Panc1 (cell line): Measurements from ENCODE around the gene LIPA. TPM values are rescaled to one million over a fixed set of nuclear protein-coding genes. Genes with fewer than 3 reads are reported as not detected.

Experiments
- ATAC-seq: fragments of 200-7000 bp; cut with Tn5 transposase; 2 replicates; pipeline ENCODE4 v1.9.1; 2020; ENCODE audit warnings: mild to moderate bottlenecking, moderate library complexity
- BruUV-seq: library from RNA; stranded (reverse); fragments of 400-500 nt; replicated peaks from 2 replicates; lab custom pipeline; 2021; lab: Mats Ljungman, UMichigan
- CTCF ChIA-PET: fragments of 300-600 bp; sonication (Branson Sonifier 250); formaldehyde crosslinking; loops from one replicate; lab custom pipeline; 2022; ENCODE audit warnings: antibody characterized with exemption; lab: Charles Lee
- POLR2A ChIA-PET: fragments of 300-600 bp; sonication (Branson Sonifier 250); formaldehyde crosslinking; loops from one replicate; lab custom pipeline; 2022; ENCODE audit warnings: antibody characterized with exemption; lab: Charles Lee
- DNase-seq: peaks from one replicate; pipeline ENCODE4 v3.0.0-alpha.2; 2010; ENCODE audit warnings: low read depth, low spot score
- H3K27ac ChIP-seq: 2 replicates; pipeline ENCODE4 v1.5.1; 2011; ENCODE audit warnings: mild to moderate bottlenecking, low read length, inconsistent platforms
- H3K27me3 ChIP-seq: fragments of 200-500 bp; sonication (Bioruptor generic); 2 replicates; pipeline ENCODE4 v1.6.0; 2014; ENCODE audit warnings: low read length, inconsistent platforms; ENCODE audit not compliant: control insufficient read depth, insufficient read depth
- H3K36me3 ChIP-seq: fragments of 200-500 bp; sonication (Bioruptor generic); 2 replicates; pipeline ENCODE4 v1.5.1; 2014; ENCODE audit warnings: inconsistent platforms, mild to moderate bottlenecking, low read length, moderate library complexity; ENCODE audit not compliant: control insufficient read depth, insufficient read depth
- H3K4me1 ChIP-seq: 2 replicates; pipeline ENCODE4 v1.5.1; 2011; ENCODE audit warnings: inconsistent platforms, mild to moderate bottlenecking, low read length, moderate library complexity; ENCODE audit not compliant: control insufficient read depth, insufficient read depth
- H3K4me3 ChIP-seq, 2 experiments: 2 replicates each; pipeline ENCODE4 v1.5.1; 2011 to 2012; ENCODE audit warnings: low read depth in 2 of 2, low read length in 2 of 2, mild to moderate bottlenecking in 2 of 2, inconsistent platforms in 1 of 2, moderate library complexity in 1 of 2
- H3K9me3 ChIP-seq: fragments of 200-500 bp; sonication (Bioruptor generic); 2 replicates; pipeline ENCODE4 v1.5.1; 2014; ENCODE audit warnings: low read depth, mild to moderate bottlenecking, inconsistent platforms, low read length, moderate library complexity; ENCODE audit not compliant: control insufficient read depth, insufficient read depth
- POLR2AphosphoS5 ChIP-seq: IDR thresholded peaks from 2 replicates; pipeline ENCODE4 v1.6.1; 2012; ENCODE audit warnings: mild to moderate bottlenecking, low read depth, low read length, moderate library complexity
- SIN3A ChIP-seq: IDR thresholded peaks from 2 replicates; pipeline ENCODE4 v1.6.1; 2012; ENCODE audit warnings: low read depth, mild to moderate bottlenecking, low read length, moderate library complexity, borderline replicate concordance; ENCODE audit not compliant: insufficient read depth
- TCF7L2 ChIP-seq: IDR thresholded peaks from 2 replicates; pipeline ENCODE4 v1.6.1; 2011; ENCODE audit warnings: mild to moderate bottlenecking, low read depth, low read length, inconsistent platforms
- in situ Hi-C: cut with HindIII; loops from 2 replicates; pipeline ENCODE4 v1.10.0; 2016; ENCODE audit warnings: low sequenced_read_pairs, low pct_unique_long_range_greater_than_20kb
- intact Hi-C: fragments of 100-400 bp; cut with micrococcal nuclease; formaldehyde crosslinking; loops from one replicate; pipeline ENCODE4 v1.10.0; 2022; ENCODE audit not compliant: unreplicated experiment
- total RNA-seq: library from RNA; stranded (reverse); gene quantifications from one replicate; pipeline ENCODE4 v1.2.1, GENCODE V29; 2021; ENCODE audit not compliant: unreplicated experiment
- TF ChIP-seq, protein P1 (sequence below): fragments of 450-650 bp; IDR thresholded peaks from 2 replicates; pipeline ENCODE4 v1.5.1; 2017; ENCODE audit warnings: mild to moderate bottlenecking
- TF ChIP-seq, protein P2 (sequence below), 2 experiments: IDR thresholded peaks; 2 replicates each; pipeline ENCODE4 v1.6.1; 2011 to 2012; ENCODE audit warnings: low read depth in 2 of 2, control low read depth in 1 of 2, low read length in 1 of 2, mild to moderate bottlenecking in 1 of 2, moderate library complexity in 1 of 2; ENCODE audit not compliant: insufficient read depth in 1 of 2

The LIPA gene
- total RNA-seq, 1 experiment from 2014 or later = 172 TPM

GRCh38 chr10:89226891-89227290, 24.7 kb downstream of the LIPA start:
- Histone ChIP-seq H3K27me3 (no peaks in the 10 kb centered on the region), H3K27ac (no peak overlapping the region), H3K9me3 (no peaks in the 10 kb centered on the region), H3K4me3 (no peak overlapping the region), H3K36me3 (0 out of 2 replicates have a peak, but pooled peaks cover 3% of the 10 kb centered on the region), H3K4me1 (no peaks in the 10 kb centered on the region)
- CTCF ChIA-PET = no interaction called here
- POLR2A ChIA-PET = no interaction called here
- intact Hi-C loops = no loop called here
- TF ChIP-seq, protein P1, sequence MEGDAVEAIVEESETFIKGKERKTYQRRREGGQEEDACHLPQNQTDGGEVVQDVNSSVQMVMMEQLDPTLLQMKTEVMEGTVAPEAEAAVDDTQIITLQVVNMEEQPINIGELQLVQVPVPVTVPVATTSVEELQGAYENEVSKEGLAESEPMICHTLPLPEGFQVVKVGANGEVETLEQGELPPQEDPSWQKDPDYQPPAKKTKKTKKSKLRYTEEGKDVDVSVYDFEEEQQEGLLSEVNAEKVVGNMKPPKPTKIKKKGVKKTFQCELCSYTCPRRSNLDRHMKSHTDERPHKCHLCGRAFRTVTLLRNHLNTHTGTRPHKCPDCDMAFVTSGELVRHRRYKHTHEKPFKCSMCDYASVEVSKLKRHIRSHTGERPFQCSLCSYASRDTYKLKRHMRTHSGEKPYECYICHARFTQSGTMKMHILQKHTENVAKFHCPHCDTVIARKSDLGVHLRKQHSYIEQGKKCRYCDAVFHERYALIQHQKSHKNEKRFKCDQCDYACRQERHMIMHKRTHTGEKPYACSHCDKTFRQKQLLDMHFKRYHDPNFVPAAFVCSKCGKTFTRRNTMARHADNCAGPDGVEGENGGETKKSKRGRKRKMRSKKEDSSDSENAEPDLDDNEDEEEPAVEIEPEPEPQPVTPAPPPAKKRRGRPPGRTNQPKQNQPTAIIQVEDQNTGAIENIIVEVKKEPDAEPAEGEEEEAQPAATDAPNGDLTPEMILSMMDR = no peak
- TF ChIP-seq SIN3A = no peak
- TF ChIP-seq, protein P2, sequence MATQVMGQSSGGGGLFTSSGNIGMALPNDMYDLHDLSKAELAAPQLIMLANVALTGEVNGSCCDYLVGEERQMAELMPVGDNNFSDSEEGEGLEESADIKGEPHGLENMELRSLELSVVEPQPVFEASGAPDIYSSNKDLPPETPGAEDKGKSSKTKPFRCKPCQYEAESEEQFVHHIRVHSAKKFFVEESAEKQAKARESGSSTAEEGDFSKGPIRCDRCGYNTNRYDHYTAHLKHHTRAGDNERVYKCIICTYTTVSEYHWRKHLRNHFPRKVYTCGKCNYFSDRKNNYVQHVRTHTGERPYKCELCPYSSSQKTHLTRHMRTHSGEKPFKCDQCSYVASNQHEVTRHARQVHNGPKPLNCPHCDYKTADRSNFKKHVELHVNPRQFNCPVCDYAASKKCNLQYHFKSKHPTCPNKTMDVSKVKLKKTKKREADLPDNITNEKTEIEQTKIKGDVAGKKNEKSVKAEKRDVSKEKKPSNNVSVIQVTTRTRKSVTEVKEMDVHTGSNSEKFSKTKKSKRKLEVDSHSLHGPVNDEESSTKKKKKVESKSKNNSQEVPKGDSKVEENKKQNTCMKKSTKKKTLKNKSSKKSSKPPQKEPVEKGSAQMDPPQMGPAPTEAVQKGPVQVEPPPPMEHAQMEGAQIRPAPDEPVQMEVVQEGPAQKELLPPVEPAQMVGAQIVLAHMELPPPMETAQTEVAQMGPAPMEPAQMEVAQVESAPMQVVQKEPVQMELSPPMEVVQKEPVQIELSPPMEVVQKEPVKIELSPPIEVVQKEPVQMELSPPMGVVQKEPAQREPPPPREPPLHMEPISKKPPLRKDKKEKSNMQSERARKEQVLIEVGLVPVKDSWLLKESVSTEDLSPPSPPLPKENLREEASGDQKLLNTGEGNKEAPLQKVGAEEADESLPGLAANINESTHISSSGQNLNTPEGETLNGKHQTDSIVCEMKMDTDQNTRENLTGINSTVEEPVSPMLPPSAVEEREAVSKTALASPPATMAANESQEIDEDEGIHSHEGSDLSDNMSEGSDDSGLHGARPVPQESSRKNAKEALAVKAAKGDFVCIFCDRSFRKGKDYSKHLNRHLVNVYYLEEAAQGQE (IDR thresholded peaks at IDR 0.05; ENCODE audit: insufficient read depth in 1 of 2, low read depth in 2 of 2, low read length in 1 of 2) = no peak
- TF ChIP-seq POLR2AphosphoS5 = no peak
- no peak for TF ChIP-seq TCF7L2
- DNase-seq = no peak
- ATAC-seq = no peak
- BruUV-seq = no TSS peak
- in situ Hi-C loops = no loop called here

- Histone ChIP-seq H3K36me3 (0 out of 2 replicates have a peak, but pooled peaks cover 3% of the 10 kb centered on the region), H3K9me3 (no peaks in the 10 kb centered on the region), H3K27me3 (no peaks in the 10 kb centered on the region), H3K4me1 (no peaks in the 10 kb centered on the region), H3K27ac (no peak overlapping the region), H3K4me3 (no peak overlapping the region)
- ChIA-PET CTCF (no interaction called here), POLR2A (no interaction called here)
- ATAC-seq (no peak), DNase-seq (no peak)
- no TSS peak for BruUV-seq
- in situ Hi-C loops = loop anchor here (25.0 kb wide), 1 partner anchor 213 kb away; no protein-coding TSS in a partner anchor
- TF ChIP-seq, protein P2 (IDR thresholded peaks at IDR 0.05; ENCODE audit: insufficient read depth in 1 of 2, low read depth in 2 of 2, low read length in 1 of 2) = no peak
- intact Hi-C loops = no loop called here
Measured at GRCh38 chr10:89224739-89225443, 26.7 kb downstream of the LIPA start.
